Stromal cell of bone marrow (primary cell): Measurements from ENCODE around the gene FLYWCH2.

Source experiments
- DNase-seq: peaks from one replicate; pipeline ENCODE4 v3.0.0-alpha.2; 2012; ENCODE audit warnings: low read depth

FLYWCH2 gene

GRCh38 chr16:2854700-2855309, 28.2 kb upstream of the FLYWCH2 start:
- no peak for DNase-seq

- DNase-seq, result no peak
Measured at GRCh38 chr16:2855536-2855935, 27.5 kb upstream of the FLYWCH2 start.

GRCh38 chr16:2856061-2856670, 26.8 kb upstream of the FLYWCH2 start:
- no peak for DNase-seq

GRCh38 chr16:2856686-2857450, 26.1 kb upstream of the FLYWCH2 start:
- no peak for DNase-seq

GRCh38 chr16:2857451-2858244, 25.4 kb upstream of the FLYWCH2 start, which contains the start of gene PRSS22:
Gene PRSS22, minus strand, starts transcription at chr16:2858170. Its CDS starts 66 bp downstream, at chr16:2858104.
- DNase-seq, result no peak

GRCh38 chr16:2858245-2859025, 24.6 kb upstream of the FLYWCH2 start:
- DNase-seq, result no peak

- DNase-seq, result no peak
Measured at GRCh38 chr16:2859686-2860265, 23.2 kb upstream of the FLYWCH2 start.

GRCh38 chr16:2860826-2861567, 22.0 kb upstream of the FLYWCH2 start:
- DNase-seq, result no peak

GRCh38 chr16:2865651-2866050, 17.4 kb upstream of the FLYWCH2 start:
- no peak for DNase-seq

GRCh38 chr16:2866431-2866830, 16.6 kb upstream of the FLYWCH2 start:
- no peak for DNase-seq

- no peak for DNase-seq
Measured at GRCh38 chr16:2867661-2867986, 15.4 kb upstream of the FLYWCH2 start.

- peak; percentile 90 for DNase-seq
Measured at GRCh38 chr16:2867987-2868789, 14.8 kb upstream of the FLYWCH2 start.

- DNase-seq, result no peak
Measured at GRCh38 chr16:2871926-2872325, 11.1 kb upstream of the FLYWCH2 start.

- DNase-seq, result no peak
Measured at GRCh38 chr16:2874032-2874911, 8.7 kb upstream of the FLYWCH2 start.

GRCh38 chr16:2874912-2875362, 8.1 kb upstream of the FLYWCH2 start:
- peak; percentile 50 for DNase-seq

- DNase-seq, result no peak
Measured at GRCh38 chr16:2879854-2880508, 3.0 kb upstream of the FLYWCH2 start.

GRCh38 chr16:2881783-2882649, 999 bp upstream of the FLYWCH2 start:
- no peak for DNase-seq
